HG02943 (cell line): ENCODE results near the gene GRM6.

Experiments
- ATAC-seq: cut with Tn5 transposase; IDR thresholded peaks from one replicate; pipeline ENCODE4 v1.9.1; 2021; ENCODE audit warnings: mild to moderate bottlenecking, low read depth, moderate library complexity; ENCODE audit not compliant: unreplicated experiment

The GRM6 gene

GRCh38 chr5:178994580-178995340, at the start of gene GRM6:
Gene GRM6, minus strand, starts transcription at chr5:178995320. Its CDS starts 376 bp downstream, at chr5:178994944.
- no peak for ATAC-seq

DNA sequence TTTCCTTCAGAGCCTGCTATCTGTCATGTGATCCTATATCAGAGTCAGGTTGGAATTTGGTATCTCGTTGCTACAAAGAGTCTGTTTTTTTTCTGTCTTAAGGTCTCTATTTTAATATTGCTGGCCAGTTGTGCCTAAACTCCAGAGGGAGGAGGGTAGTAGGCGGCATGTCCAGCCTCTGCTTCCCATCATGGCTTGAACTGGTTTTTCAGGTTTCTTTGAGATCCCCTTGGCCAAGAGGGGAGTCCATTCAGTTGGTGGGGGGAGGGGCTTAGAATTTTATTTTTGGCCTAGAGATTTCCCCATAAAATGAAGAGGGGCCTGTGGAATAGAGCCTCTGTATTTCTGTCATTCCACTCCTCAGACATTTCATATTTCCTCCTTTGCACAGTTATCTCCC, 49.6 kb upstream of the GRM6 start:
- no peak for ATAC-seq

GRCh38 chr5:179033004-179033580, 38.0 kb upstream of the GRM6 start:
- ATAC-seq: no peak

- peak; percentile 76 for ATAC-seq
Measured at GRCh38 chr5:179023528-179024189, 28.5 kb upstream of the GRM6 start, which contains the start of gene ZNF879. Gene ZNF879, plus strand, starts transcription at chr5:179023804. Its CDS starts 1,201 bp downstream, at chr5:179025005.

DNA sequence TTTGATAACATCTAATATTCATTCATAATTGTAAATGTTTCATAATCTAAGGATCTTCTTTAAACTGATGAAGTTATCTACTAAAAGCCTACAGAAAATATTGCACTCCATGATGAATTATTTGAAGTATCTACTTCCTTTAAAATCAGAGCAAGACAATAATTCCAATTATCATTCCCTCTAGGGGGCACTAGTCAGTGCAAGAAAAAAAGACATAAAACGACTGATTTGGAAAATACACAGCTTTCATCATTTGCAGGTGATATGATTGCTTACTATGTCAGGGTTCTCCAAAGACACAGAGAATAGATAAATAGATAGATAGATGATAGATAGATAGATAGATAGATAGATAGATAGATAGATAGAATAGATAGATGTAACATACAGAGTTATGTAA, 13.5 kb upstream of the GRM6 start:
- ATAC-seq: no peak

- ATAC-seq: no peak
Measured at GRCh38 chr5:179006564-179006963, 11.4 kb upstream of the GRM6 start.

- ATAC-seq: no peak
Measured at GRCh38 chr5:178998441-178998840, 3.3 kb upstream of the GRM6 start.

DNA sequence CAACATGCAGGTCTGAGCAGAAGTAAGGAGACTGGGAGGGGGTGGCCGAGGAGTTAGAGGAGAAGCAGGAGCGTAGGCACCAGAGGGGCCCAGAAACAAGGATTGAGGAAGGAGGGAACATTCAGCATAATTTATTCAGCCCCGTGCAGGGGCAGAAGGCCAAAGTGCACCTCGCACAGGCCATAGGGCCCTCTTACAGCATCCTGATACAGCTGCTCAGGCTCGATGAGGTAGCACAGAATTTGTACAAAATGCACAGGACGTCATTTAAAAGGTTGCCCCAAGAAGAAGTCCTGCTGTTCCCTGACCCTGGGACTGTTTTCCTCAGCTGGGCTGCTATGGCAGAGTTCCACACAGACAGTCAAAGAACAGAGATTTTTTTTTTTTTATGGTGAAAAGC, 2.1 kb upstream of the GRM6 start:
- ATAC-seq: no peak

- no peak for ATAC-seq
Measured at GRCh38 chr5:178996156-178996555, 1.0 kb upstream of the GRM6 start.

DNA sequence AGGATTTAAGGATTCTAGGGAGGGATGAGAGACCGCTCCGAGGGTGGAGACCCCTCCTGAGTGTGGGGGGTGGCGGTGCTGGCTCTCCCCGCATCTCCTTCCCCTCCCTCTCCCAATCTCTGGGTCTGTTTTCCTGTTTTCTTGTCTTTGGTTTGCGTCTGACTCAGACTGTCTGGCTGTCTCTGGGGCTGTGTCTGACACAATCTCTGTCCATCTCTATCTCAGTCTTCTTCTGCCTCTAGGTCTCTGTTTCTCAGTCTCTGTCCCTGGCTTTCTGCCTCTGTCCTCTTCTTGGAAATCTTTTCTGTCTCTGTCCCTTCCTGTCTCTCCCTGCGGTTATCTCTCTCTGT, 196 bp upstream of the GRM6 start:
- no peak for ATAC-seq

- ATAC-seq: no peak
Measured at GRCh38 chr5:178993955-178994579, 1.1 kb downstream of the GRM6 start.

DNA sequence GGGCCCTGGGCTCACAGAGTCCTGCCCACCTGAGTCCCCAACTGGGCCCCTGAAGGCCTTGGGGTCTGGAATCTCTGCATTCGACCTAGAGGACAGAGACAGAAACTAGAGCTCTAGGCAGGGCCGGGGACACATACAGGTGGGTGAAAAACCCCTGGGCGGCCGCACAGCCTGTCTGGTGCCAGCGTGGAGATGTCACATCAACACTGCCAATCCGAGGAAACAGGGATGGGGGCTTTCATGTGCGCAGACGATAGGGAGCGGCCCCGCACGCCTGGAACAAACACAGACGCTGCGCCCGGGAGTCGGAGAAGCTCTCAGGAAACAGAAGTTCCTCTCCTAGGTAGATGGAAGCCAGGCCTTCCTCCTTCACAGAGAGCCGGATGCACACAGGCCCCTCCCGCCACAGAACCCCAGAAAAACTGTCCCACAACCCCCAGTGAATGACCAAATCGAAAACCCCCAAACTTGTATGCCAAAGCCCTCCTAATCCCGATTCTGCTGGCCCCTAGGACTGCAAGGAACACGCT, 1.8 kb downstream of the GRM6 start:
- no peak for ATAC-seq

- ATAC-seq: no peak
Measured at GRCh38 chr5:178992291-178992895, 2.7 kb downstream of the GRM6 start.

DNA sequence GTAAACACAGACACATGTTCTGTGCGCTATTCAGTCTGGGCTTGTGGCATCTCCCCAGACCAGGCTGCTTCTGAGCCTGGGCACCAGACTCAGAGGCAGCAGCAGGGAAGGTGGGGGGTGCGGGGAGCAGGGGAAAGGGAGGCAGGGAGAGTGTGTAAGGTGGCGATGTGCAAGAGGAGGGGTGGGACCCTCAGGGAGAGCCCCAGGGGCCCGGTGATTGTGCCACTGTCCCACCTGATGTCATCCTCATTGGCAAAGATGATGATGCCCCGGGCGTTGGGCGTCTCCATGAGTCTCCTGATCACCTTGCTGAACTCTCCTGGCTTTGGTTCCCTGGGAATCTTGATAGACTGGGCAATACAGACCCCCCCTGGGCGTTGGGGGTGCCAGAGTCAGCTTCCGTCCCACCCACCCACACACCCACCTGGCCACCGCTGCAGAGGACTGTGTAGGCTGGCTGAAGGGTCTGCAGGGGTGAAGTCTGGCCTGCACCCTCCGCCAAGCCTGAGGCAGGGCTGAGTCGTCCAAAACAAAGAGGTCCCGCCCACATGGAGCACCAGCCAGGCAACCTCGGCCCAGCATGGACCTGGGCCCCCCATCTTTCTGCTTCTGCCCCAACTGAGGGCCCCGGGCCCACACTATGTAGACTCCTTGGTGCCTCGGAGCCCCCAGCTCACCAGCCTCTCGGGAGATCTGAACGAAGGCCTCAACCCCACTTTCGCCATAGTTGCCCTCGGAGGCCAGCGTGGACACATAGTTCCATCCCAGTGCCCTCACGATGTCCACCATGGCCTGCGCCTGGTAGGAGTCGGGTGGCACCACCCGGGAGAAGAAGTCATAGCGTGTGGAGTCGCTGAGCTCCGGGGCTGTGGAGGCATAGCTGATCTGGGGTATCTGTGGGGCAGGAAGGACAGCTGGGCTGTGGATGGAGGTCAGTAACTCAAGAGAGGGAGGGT, 3.7 kb downstream of the GRM6 start:
- no peak for ATAC-seq

DNA sequence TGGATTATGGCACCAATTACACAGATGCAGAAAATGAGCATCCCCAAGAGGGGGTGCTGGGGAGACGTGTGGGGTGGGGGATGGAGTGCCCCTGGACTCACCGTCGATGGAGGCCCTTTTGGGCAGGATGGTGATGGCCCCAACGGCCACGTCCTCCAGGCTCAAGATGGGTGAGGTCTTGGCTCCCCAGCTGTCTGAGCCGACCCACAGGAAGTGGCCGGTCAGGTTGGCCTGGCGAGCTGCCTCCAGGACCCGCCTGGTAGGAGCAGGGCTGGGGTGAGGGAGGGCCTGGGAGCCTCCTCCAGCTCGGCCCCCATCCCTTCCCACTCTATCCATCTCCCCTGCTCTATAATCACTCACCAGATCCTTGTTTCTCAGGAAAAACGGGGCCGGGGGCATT, 4.6 kb downstream of the GRM6 start:
- ATAC-seq: no peak

- no peak for ATAC-seq
Measured at GRCh38 chr5:178989311-178989710, 5.8 kb downstream of the GRM6 start.

DNA sequence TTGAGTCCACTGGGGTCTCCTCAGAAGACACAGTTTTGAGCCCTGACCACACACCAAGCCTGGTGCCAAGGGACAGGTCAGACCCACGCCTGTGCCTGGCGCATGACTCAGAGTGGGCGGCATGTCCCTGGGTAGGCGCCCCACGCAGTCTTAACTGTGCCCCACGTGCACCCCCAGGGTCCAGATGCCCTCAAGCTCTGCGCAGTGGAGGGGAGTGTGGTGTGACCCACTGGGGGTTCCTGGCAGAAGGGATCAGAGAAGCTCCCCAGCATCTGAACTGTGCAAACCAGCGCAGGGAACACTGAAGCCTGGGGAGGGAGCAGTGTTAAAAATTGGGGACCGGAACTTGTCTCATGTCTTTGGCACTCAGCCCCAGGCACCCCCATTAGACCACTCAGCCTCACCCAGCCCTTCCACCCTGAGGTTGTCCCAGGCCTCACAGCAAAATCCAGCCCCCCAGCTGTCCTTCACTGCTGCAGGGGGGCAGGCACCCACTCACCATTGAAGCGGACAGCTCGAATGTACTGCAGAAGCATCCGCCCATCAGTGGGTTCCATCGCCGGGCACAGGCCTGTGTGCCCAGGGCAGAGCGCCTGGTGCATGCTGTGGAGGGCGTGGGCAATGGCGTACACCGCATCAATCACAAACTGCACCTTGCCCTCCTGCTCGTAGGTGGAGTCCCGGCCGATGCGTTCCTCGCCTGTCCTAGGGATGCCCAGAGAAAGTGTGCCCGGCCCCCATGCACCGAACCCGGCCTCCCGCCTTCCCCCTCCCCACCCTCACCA, 6.5 kb downstream of the GRM6 start:
- no peak for ATAC-seq

DNA sequence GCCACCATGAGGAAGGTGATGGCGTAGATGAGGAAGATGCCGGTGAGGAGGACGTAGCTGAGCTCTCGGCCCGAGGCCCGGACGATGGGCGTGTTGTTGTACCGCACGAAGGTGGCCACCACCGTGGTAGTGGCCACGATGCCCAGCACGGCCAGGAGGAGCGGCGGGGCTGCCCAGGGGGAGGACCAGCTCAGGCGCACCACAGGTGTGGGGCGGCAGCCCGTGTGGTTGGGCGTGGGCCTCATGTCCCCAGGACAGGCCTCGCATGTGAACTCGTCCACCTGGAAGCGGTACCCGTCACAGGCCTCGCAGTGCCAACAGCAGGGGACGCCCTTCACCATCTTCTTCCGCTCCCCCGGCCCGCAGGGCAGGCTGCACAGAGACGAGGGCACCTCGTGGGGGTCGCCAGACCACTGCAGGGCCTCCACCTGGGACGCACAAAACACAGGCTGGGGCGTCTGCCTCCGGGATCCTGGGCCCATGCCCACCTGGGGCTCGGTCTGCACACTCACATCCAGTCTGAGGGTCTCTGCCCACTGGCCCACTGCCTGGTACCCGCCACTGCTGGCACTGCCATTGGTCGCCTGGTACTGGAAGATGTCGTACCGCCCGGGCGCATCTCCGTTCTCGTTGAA, 8.7 kb downstream of the GRM6 start:
- ATAC-seq: no peak
